Upper lobe of left lung (tissue), 6 donors: Measurements from ENCODE around the gene CCNY. TPM values are rescaled to one million over a fixed set of nuclear protein-coding genes. Genes with fewer than 3 reads are reported as not detected.

Experiments used
- ATAC-seq, 2 donors: fragments of 200-7000 bp; cut with Tn5 transposase; one replicate each; pipeline ENCODE4 v1.9.1; 2022; ENCODE audit warnings: mild to moderate bottlenecking in 2 of 2, moderate library complexity in 2 of 2; ENCODE audit not compliant: low FRiP score in 2 of 2
- DNase-seq, 2 donors: peaks; one replicate each; pipeline ENCODE4 v3.0.0-alpha.2; 2019 to 2020
- H3K27ac ChIP-seq, 4 donors: fragments of 200-600 bp; sonication (generic); one replicate each; pipeline ENCODE4 v1.5.1; 2016 to 2019
- H3K27me3 ChIP-seq, 4 donors: fragments of 200-600 bp; sonication (generic); one replicate each; pipeline ENCODE4 v1.5.1; 2017 to 2019
- H3K36me3 ChIP-seq, 4 donors: fragments of 200-600 bp; sonication (generic); one replicate each; pipeline ENCODE4 v1.5.1; 2016 to 2019
- H3K4me1 ChIP-seq, 4 donors: fragments of 200-600 bp; sonication (generic); one replicate each; pipeline ENCODE4 v1.5.1; 2018 to 2019
- H3K4me3 ChIP-seq, 4 donors: fragments of 200-600 bp; sonication (generic); one replicate each; pipeline ENCODE4 v1.5.1; 2017 to 2019; ENCODE audit warnings: mild to moderate bottlenecking in 2 of 4, moderate library complexity in 1 of 4
- H3K9me3 ChIP-seq, 4 donors: fragments of 200-600 bp; sonication (generic); one replicate each; pipeline ENCODE4 v1.5.1; 2018 to 2019
- EP300 ChIP-seq, 4 donors: sonication (generic); formaldehyde crosslinking; IDR thresholded peaks; one replicate each; pipeline ENCODE4 v1.5.1; 2017; ENCODE audit warnings: antibody characterized with exemption in 4 of 4, control low read depth in 2 of 4
- POLR2A ChIP-seq, 4 donors: fragments of 450-650 bp; IDR thresholded peaks; one replicate each; pipeline ENCODE4 v1.5.1; 2016 to 2017; ENCODE audit warnings: antibody characterized with exemption in 4 of 4, mild to moderate bottlenecking in 2 of 4
- POLR2AphosphoS5 ChIP-seq, 2 donors: sonication (generic); formaldehyde crosslinking; IDR thresholded peaks; one replicate each; pipeline ENCODE4 v1.5.1; 2017; ENCODE audit warnings: antibody characterized with exemption in 2 of 2
- WGBS, 2 donors: methylation state at CpG; one replicate each; pipeline ENCODE4 v1.1.5; 2017 to 2018; 5-methylcytosine and 5-hydroxymethylcytosine counted together
- total RNA-seq, 6 donors: library from RNA; depleted of rRNA in 4 of 6; stranded (reverse); fragments of >200 nt in 4 of 6; gene quantifications; one replicate each; pipeline versions ENCODE4 v1.1.0 to v1.2.1, GENCODE V29; 2016 to 2021
- TF ChIP-seq, protein P1 (sequence below), 6 experiments: fragments of 450-650 bp in 4 of 6; fragments of 200-600 bp in 2 of 6; sonication (generic) in 2 of 6; IDR thresholded peaks; one replicate each; pipeline ENCODE4 v1.5.1; 2016 to 2019; ENCODE audit warnings: antibody characterized with exemption in 6 of 6
- donor health status: DM: no; HTN: no; CAD: no; lungs with moderate emphysema.
- donor health status: DM: no; HTN: yes; CAD: no; lungs with severe emphysema.

Gene CCNY
- total RNA-seq, 6 donors from 2014 or later, result 22.0 to 80.8 (median 52.5) TPM

DNA sequence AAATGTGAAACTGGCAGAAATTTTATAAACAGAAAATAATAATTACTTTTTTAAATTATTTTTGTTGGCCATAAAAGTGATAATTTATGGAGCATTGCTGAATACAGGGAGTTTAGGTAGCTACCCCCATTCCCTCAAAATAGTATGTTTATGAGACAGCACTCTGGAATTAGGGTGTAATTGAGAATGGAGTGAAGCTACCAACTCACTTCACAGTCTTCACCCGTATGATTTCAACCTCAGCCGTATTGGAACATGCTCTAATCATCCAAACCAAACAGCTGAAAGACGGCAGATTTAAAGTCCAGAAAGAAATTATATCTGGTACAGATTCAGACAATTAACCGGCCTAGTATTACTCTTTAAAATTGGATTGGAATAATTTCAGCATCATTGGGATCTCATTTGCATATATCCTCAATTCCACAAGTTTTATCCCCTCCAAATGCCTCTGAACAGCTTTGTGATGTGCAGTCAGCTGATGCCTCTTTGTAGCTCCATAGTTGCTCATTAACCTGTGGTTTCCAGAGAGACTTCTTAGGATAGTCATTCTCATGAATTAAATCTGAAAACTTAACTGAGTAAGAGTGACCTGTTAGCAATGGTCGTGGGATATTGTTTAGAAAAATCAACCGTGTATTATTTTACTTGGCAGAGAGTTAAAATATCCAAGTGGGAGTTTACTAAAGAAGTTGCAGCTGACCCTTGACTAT is 209.7 kb downstream of the CCNY start:
- TF ChIP-seq EP300 (IDR thresholded peaks at IDR 0.05), result no peak
- TF ChIP-seq, protein P1, sequence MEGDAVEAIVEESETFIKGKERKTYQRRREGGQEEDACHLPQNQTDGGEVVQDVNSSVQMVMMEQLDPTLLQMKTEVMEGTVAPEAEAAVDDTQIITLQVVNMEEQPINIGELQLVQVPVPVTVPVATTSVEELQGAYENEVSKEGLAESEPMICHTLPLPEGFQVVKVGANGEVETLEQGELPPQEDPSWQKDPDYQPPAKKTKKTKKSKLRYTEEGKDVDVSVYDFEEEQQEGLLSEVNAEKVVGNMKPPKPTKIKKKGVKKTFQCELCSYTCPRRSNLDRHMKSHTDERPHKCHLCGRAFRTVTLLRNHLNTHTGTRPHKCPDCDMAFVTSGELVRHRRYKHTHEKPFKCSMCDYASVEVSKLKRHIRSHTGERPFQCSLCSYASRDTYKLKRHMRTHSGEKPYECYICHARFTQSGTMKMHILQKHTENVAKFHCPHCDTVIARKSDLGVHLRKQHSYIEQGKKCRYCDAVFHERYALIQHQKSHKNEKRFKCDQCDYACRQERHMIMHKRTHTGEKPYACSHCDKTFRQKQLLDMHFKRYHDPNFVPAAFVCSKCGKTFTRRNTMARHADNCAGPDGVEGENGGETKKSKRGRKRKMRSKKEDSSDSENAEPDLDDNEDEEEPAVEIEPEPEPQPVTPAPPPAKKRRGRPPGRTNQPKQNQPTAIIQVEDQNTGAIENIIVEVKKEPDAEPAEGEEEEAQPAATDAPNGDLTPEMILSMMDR (IDR thresholded peaks at IDR 0.05), result no peak
- no peak for TF ChIP-seq POLR2A (IDR thresholded peaks at IDR 0.05)
- no peak for TF ChIP-seq POLR2AphosphoS5 (IDR thresholded peaks at IDR 0.05)
- H3K27me3 ChIP-seq, result no peaks in the 10 kb centered on the region
- WGBS, 2 donors, result 78 to 83% methylated on average over 6 of the region's 6 CpGs

DNA sequence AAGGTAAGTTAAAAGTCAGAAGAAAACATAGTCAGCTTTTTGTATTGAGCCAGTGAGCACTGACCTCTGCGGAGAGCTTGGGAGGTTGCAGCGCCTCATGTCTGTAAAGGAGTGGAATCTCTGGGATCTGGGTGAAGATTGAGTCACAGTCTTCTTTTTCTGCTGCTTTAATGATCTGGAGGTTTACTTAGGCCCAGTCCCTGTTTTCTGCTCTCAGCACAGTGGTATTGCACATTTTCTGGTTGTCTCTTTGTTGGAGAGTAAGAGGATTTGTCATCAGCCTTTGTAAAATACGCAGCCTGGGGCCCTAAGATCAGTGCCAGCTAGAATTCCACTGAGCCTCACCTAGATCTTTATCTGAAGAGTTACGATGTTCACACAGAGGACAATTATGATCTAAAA is 210.5 kb downstream of the CCNY start:
- H3K4me3 ChIP-seq, result no peak overlapping the region
- no peak for TF ChIP-seq POLR2AphosphoS5 (IDR thresholded peaks at IDR 0.05)
- TF ChIP-seq, protein P1 (IDR thresholded peaks at IDR 0.05), result no peak
- no peak for TF ChIP-seq POLR2A (IDR thresholded peaks at IDR 0.05)
- no peak for TF ChIP-seq EP300 (IDR thresholded peaks at IDR 0.05)
- H3K9me3 ChIP-seq, result no peaks in the 10 kb centered on the region
- no peak overlapping the region for H3K27ac ChIP-seq
- WGBS, 2 donors, result 86 to 88% methylated on average over 4 of the region's 4 CpGs
- H3K4me1 ChIP-seq, result no peaks in the 10 kb centered on the region
- ATAC-seq, result no peak
- peaks cover 0 to 29% (median 15%) of the 10 kb centered on the region in 4 donors for H3K36me3 ChIP-seq
- no peak for DNase-seq
- no peaks in the 10 kb centered on the region for H3K27me3 ChIP-seq

More for the DNA sequence above, 209.7 kb downstream of the CCNY start:
- DNase-seq, result no peak
- H3K4me3 ChIP-seq, result no peak overlapping the region
- no peaks in the 10 kb centered on the region for H3K9me3 ChIP-seq
- H3K36me3 ChIP-seq, result peaks cover 0 to 33% (median 15%) of the 10 kb centered on the region in 4 donors
- H3K4me1 ChIP-seq, result no peaks in the 10 kb centered on the region
- no peak for ATAC-seq
- no peak overlapping the region for H3K27ac ChIP-seq

DNA sequence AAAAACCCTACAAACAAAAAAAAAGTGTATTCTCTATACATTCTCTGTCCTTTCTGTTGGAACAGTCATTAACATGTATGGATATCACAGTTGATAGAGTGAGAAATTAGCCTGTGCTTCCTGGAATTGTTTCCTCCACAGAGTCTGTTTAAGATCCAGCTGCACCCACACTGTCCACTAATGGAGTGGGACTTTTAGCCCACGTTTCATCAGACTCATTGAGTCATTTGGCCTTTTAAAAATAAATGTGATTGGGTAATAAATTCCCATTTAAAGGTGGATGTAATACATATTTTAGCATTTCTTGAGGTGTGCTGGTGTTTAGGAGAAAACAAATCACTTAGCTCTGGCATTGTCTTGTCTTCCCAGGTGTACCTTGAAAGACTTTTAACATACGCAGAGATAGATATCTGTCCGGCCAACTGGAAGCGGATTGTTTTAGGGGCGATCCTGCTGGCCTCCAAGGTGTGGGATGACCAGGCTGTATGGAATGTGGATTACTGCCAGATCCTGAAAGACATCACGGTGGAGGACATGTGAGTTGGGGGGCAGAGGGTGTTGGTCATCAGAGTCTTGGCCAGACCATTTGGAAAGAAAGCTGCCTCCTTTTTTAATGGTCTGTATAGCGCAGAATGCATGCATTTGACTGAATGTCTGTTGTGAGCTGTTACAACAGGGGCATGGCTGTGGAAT is 216.5 kb downstream of the CCNY start:
- TF ChIP-seq POLR2AphosphoS5 (IDR thresholded peaks at IDR 0.05), result no peak
- TF ChIP-seq, protein P1 (IDR thresholded peaks at IDR 0.05), result no peak
- no peak for TF ChIP-seq POLR2A (IDR thresholded peaks at IDR 0.05)
- TF ChIP-seq EP300 (IDR thresholded peaks at IDR 0.05), result no peak
- H3K36me3 ChIP-seq, result peaks cover 0 to 39% (median 17%) of the 10 kb centered on the region in 4 donors
- no peak overlapping the region for H3K4me3 ChIP-seq
- H3K4me1 ChIP-seq, result no peaks in the 10 kb centered on the region
- DNase-seq (no peak), ATAC-seq (no peak)
- H3K27me3 ChIP-seq, result no peaks in the 10 kb centered on the region
- no peak overlapping the region for H3K27ac ChIP-seq
- no peaks in the 10 kb centered on the region for H3K9me3 ChIP-seq
- WGBS, 2 donors, result 85 to 86% methylated on average over 7 of the region's 7 CpGs

DNA sequence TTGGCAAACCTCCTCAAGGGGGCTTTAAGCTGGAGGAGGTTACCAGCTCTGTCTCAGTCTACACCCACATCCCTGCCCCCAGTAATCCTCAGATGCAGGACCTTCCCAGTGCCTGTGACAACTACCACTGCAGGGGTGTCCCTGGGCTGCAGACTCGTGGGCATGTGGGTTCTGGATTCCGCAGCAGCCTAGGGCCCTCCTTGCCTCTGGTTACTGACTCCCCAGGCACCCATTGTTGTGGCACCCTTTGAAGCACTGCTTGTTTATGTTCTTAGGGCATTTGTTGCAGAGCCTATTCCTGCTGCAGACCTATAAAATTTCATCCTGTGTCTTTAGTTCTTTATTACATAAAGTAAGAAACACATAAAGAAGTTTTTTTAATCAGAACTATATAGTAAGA is 217.7 kb downstream of the CCNY start:
- no peaks in the 10 kb centered on the region for H3K4me1 ChIP-seq
- no peak overlapping the region for H3K4me3 ChIP-seq
- H3K27ac ChIP-seq, result no peak overlapping the region
- DNase-seq (no peak), ATAC-seq (no peak)
- peaks cover 0 to 40% (median 14%) of the 10 kb centered on the region in 4 donors for H3K36me3 ChIP-seq
- no peaks in the 10 kb centered on the region for H3K27me3 ChIP-seq
- H3K9me3 ChIP-seq, result no peaks in the 10 kb centered on the region
- TF ChIP-seq EP300 (IDR thresholded peaks at IDR 0.05), result no peak
- no peak for TF ChIP-seq POLR2A (IDR thresholded peaks at IDR 0.05)
- TF ChIP-seq, protein P1 (IDR thresholded peaks at IDR 0.05), result no peak
- no peak for TF ChIP-seq POLR2AphosphoS5 (IDR thresholded peaks at IDR 0.05)
- WGBS, 2 donors, result 69 to 72% methylated on average over 2 of the region's 2 CpGs
